ENCODE data around the gene ERI2. TPM values are rescaled to one million over a fixed set of nuclear protein-coding genes. Genes with fewer than 3 reads are reported as not detected.
A peak's percentile ranks its signal among the peaks of the same experiment; 100 is the strongest.
"Not testable (repeated sequence)": the region's sequence is repeated elsewhere in the genome, so short reads cannot be mapped to it uniquely, and the experiment has no call there.

The ERI2 gene
- polyA plus RNA-seq, 1 donor: 36.5 TPM

DNA sequence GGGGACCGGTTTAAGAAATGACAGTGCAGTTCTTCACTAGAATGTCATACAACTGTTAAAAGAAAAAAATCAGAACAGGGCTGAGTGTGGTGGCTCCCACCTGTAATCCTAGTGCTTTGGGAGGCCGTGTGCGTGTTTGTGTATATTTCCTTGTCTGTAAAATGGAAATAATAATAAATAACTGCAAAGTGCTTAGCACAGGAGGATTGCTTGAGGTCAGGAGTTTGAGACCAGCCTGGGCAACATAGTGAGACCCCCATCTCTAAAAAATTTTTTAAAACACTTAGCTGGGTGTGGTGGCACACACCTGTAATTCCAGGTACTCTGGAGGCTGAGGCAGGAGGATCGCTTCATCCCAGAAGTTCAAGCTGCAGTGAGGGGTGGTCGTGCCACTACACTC, 40.0 kb downstream of the ERI2 start:
- no peak for DNase-seq

DNA sequence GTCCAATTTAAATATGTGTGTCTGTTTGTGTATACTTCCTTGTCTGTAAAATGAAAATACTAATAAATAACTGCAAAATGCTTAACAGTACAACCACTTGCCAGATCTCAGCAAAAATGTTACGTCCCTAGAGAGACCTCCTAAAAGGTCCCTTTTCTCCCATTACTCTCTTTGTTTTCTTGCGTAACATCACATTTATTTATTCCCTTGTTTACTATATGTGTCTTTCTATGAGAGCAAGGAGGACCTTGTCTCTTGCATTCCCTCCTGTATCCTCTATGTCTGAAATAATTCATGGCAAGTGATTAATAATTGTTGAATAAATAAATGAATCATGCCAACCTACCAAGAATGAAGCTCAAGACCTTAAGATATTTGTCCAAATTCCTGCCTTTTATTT, 40.5 kb downstream of the ERI2 start:
- no peak for DNase-seq

DNA sequence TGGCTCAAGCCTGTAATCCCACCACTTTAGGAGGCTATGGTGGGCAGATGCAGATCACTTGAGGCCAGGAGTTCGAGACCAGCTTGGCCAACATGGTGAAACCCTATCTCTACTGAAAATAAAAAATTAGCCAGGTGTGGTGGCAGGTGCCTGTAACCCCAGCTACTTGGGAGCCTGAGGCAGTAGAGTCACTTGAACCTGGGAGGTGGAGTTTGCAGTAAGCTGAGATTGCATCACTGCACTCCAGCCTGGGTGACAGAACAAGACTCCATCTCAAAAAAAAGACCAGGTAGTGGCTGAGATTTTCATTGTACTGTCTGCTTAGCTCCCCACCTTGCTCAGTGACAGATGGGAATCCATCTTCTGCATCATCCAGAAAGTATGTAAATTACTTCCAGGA, 41.8 kb downstream of the ERI2 start:
- not testable (repeated sequence) for DNase-seq

DNA sequence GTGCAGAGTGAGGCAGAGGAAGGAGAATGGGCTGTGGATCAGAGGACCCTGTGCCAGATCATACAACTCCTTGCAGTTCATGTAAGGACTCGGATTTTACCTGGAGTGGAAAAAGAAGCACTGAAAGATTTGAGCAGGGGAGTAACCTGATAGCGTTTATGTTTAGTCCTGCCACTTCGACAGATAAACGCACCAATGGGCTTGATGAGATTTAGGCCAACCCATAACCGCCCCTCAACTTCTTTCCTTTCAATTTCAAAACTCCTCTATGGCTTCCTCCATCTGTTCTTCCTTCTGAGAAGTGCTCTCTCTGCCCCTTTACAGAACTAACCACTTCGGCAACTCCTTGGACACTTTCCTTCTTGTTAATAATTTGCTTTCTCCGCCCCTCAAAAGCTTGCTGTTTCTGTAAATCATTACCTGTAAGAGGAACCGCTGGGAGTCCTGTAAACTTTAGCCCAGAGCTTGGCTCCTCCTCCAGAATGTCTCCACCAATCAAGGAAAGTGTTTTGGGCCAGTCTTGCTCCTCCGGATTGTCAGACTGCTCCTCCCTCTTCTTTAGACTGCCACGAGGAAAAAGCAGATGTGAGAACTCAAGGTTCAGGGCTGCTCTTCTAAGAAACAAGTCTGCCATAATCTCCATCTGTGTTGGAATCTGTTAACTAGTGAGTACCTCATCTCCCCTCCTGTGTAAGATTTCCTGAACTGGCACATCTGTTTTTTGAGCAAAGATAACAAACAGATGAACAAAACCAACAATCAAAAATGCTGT, 42.6 kb downstream of the ERI2 start, which contains the start of gene ACSM3:
ACSM3 (plus strand) TSS at position 554 of the 772 bp plus-strand sequence. CDS start 6,021 bp downstream, outside the sequence.
- DNase-seq: peak; percentile 94

DNA sequence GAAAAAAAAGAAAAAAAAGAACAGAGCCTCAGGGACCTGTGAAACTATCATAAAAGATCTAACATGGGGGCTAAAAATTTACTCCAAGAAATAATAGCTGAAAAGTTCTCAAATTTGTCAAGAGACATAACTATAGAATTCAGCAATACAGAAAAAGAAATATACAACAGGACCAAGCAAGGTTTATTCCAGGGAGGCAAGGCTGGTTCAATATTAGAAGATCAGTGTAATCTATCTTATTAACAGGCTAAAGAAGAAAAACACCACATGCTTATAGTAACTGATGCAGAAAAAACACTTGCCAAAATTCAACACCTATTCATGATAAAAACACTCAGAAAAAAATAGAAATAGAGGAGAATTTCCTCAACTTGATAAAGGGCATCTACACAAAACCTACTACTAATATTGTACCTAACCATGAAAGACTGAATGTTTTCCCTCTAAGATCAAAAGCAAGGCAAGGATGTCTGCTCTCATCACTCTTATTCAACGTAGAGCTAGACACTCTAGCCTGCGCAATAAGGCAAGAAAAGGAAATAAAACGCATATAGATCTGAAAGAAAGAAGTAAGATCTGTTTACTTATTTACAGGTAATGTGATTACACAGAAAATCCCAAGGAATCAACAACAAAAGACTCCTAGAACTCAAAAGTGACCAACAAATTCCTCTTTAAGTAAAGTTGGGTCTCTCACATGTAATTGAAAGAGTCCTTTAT, 43.7 kb downstream of the ERI2 start:
- no peak for DNase-seq

DNA sequence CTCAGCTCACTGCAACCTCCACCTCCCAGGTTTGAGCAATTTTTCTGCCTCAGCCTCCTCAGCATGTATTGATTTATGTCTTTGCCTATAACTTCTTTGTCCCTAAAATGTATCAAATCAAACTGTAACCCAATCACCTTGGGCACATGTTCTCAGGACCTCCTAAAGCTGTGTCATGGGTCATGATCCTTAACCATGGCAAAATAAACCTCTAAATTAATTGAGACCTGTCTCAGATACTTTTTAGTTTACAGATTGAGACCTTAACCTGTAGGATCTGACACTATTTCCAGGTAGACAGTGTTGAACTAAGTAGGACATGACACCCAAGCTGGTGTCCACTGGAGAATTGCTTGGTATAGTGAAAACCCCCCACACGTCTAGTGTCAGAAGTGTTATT, 45.1 kb downstream of the ERI2 start:
- DNase-seq: no peak

DNA sequence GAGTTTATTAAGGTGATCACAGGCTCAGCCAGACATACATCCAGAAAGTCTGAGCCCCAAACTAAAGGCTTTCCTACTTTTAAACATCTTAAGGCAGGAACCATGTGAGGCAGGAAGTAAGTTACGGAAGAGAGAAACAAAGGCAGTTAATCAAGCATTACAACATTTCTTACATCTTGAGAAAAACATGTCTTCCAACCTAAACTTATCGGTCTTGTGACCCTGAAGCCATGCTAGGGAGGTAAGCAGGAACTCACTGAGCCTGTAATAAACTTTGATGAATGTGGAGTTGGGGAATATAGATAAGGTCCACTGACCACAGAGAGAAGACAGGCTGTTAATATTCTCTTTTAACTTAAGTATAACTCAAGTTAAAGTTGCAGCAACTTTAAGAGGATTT, 45.9 kb downstream of the ERI2 start:
- peak; percentile 35 for DNase-seq

DNA sequence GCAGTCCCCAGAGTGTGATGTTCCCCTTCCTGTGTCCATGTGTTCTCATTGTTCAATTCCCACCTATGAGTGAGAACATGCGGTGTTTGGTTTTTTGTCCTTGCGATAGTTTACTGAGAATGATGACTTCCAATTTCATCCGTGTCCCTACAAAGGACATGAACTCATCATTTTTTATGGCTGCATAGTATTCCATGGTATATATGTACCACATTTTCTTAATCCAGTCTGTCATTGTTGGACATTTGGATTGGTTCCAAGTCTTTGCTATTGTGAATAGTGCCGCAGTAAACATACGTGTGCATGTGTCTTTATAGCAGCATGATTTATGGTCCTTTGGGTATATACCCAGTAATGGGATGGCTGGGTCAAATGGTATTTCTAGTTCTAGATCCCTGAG, 50.5 kb downstream of the ERI2 start:
- not testable (repeated sequence) for DNase-seq

DNA sequence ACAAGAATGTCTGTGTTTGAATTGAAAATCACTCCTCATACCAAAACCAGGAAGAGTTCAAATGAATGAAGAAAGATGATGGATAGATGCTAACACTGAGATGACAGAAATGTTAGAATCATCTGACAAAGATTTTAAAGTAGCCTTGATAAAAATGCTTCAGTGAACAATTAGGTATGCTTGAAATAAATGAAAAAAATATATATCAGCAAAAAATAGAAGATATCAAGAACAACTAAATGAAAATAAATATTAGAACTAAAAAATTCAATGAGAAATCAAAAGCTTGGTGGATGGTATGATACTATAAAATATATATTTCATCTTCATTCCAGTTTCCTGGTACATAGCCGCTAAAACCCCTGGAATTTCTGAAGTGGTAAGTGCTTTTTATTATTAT, 51.0 kb downstream of the ERI2 start:
- no peak for DNase-seq

DNA sequence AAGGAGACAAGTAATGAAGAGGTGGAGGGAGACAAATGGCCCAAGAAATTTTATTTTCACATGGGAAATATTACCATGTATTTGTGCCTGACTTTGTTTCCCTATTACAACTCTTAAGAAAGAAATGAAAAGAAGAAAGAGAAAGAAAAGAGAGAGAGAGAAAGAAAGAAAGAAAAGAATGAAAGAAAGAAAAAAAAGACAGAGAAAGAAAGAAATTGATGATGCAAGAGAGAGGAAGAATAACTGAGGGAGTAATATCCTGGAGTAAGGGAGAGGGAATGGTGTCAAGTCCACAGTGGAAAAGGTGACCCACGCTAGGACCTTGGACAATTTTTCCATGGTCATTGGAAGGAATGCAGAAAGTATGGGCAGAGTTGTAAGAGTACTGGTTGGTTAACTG, 52.5 kb downstream of the ERI2 start:
- DNase-seq: no peak

DNA sequence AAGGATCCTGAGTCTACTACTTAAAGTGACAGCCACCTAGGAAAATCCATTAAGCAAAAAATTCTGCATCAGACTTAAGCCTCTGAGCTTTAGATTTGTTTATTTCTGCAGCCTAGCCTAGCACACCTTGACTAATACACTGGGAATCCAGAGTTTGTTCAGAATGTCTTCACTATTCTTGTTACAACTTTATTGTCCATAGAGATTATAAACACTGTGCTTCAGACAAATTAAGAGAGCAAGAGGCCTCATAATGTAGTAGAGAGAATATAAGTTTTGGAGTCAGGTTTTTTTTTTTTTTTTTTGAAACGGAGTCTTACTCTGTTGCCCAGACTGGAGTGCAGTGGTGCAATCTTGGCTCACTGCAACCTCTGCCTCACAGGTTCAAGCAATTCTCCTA, 55.7 kb downstream of the ERI2 start:
- DNase-seq: no peak

DNA sequence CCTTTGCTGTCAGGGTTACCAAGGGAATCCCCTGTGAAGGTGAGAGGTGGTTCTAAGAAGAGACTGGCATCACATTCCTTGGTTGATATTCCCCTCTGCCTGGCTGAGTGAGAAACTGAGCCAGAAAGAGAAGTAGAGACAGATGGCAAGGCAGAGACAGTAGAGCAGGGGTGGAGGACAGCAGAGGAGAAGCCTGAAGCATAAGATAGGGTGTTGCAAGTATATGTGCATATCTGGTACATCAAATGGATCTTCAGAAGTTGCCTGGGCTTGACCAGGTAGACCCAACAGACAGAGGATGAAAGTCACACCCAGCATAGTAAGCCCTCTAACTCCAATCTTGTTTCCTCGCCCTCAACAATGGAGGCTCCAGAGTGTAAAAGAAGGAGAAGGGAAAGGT, 56.8 kb downstream of the ERI2 start:
- no peak for DNase-seq

DNA sequence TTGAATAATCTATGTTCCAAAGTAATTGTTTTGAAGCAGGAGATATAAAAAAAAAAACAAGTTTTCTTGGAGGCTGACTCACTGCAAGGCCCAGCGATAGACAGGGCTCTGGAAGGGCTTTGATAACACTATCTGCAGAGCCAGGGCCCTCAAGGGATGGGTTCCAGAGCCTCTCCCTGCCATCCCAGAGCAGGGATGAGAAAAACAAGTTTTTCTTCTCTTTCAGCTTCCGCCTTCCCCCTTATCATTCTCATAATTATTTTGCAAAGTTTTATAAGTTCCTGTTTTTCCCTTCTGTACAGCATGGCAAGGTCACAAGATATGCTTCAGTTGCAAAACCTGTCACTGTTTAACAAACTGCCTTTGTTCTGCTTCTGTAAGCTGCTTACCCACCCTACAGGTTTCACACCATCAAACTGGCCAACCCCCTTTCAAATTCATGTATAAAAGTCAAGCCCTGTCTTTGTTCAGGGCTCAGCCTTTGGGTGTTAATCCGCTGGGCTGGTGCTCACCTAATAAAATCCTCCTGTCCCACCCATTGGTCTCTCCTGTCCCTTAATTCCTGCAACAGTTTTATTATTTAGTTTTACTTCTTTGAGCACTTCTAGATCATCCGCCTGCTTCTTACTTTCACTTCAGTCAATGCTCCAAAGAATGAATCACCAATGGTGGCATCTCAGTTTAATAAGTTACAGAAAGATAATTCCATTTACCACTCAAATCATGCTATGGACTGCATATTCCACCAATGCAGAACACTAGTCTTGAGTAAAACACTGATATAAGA, 59.0 kb downstream of the ERI2 start:
- DNase-seq: no peak

DNA sequence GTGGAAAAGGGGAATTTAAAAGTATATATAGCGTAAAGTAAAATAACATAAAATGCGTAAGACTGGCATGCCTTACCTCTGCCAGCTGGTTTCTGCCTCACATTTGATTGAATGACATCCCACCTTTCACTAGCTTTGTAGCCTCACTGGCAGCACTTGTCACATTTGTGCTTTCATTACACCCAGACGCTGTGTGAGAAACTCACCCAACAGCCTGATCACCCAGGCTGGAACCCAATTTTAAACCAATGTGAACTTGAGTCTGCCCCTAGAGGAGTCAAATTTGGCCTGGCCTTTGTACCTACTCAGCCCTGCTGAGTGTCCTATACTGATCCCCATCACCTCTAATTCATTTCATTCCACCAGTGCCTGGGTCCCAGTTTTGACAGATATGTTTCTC, 59.8 kb downstream of the ERI2 start:
- no peak for DNase-seq

Other genes starting within 250 kb of the ERI2 start
- gene ACSM2B, start 230.1 kb downstream of the ERI2 start, polyA plus RNA-seq (ENCODE audit: insufficient read length): 75.9 TPM
- gene ACSM1, start 108.8 kb downstream of the ERI2 start, polyA plus RNA-seq (ENCODE audit: insufficient read length): 2.6 TPM
- 84.8 TPM for gene THUMPD1, start 64.7 kb downstream of the ERI2 start, polyA plus RNA-seq (ENCODE audit: insufficient read length)
- gene ACSM3, start 42.5 kb downstream of the ERI2 start, polyA plus RNA-seq (ENCODE audit: insufficient read length): 136 TPM
- 7.9 TPM for gene REXO5, start 55 bp upstream of the ERI2 start, polyA plus RNA-seq (ENCODE audit: insufficient read length)
- 11.0 TPM for gene DCUN1D3, start 93.9 kb upstream of the ERI2 start, polyA plus RNA-seq (ENCODE audit: insufficient read length)
- gene LYRM1, start 94.3 kb upstream of the ERI2 start, polyA plus RNA-seq (ENCODE audit: insufficient read length): 51.0 TPM